Keratinocyte (primary cell): ENCODE data around the gene FAM83E.

Experiments
- CTCF ChIP-seq, 3 experiments: IDR thresholded peaks in 1 of 3; conservative IDR thresholded peaks in 1 of 3; optimal IDR thresholded peaks in 1 of 3; 2 replicates in 2 of 3; 3 replicates in 1 of 3; pipeline versions ENCODE3 to v1.5.1; 2011; ENCODE audit warnings: low read length in 3 of 3, mild to moderate bottlenecking in 3 of 3, moderate library complexity in 2 of 3, control low read depth in 1 of 3, inconsistent platforms in 1 of 3; ENCODE audit not compliant: insufficient read depth in 2 of 3; ENCODE audit errors: extremely low read depth in 1 of 3
- EZH2 ChIP-seq: IDR thresholded peaks from one replicate; pipeline ENCODE4 v1.6.1; 2012; ENCODE audit warnings: inconsistent platforms, mild to moderate bottlenecking, low read length, moderate library complexity

DNA sequence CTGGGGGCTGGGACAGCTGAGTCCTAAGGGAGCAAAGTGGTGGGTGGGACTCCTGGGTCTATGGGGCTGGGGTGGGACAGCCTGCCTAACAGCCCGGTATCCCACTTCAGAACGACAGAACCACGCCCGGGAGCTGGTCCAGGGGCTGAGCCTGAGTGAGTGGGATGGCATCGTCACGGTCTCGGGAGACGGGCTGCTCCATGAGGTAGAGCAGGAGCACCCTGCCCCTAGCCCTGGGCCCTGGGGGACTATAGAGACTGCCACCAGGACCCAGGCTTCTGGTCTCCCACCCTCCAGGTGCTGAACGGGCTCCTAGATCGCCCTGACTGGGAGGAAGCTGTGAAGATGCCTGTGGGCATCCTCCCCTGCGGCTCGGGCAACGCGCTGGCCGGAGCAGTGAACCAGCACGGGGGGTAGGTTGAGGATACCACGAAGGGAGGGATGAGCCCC, 13.0 kb upstream of the FAM83E start:
- TF ChIP-seq CTCF (optimal IDR thresholded peaks at IDR 0.05 in 1 of 3, IDR thresholded peaks at IDR 0.05 in 1 of 3, conservative IDR thresholded peaks at IDR 0.05 in 1 of 3; ENCODE audit: extremely low read depth in 1 of 3, insufficient read depth in 2 of 3, low read length in 3 of 3), result no peak
- TF ChIP-seq EZH2, result no peak
